HG03457 (cell line): ENCODE measurements around the gene CYP46A1.

Experiments used
- ATAC-seq: cut with Tn5 transposase; IDR thresholded peaks from one replicate; pipeline ENCODE4 v1.9.1; 2021; ENCODE audit warnings: moderate number of reproducible peaks; ENCODE audit not compliant: unreplicated experiment

Gene CYP46A1

DNA sequence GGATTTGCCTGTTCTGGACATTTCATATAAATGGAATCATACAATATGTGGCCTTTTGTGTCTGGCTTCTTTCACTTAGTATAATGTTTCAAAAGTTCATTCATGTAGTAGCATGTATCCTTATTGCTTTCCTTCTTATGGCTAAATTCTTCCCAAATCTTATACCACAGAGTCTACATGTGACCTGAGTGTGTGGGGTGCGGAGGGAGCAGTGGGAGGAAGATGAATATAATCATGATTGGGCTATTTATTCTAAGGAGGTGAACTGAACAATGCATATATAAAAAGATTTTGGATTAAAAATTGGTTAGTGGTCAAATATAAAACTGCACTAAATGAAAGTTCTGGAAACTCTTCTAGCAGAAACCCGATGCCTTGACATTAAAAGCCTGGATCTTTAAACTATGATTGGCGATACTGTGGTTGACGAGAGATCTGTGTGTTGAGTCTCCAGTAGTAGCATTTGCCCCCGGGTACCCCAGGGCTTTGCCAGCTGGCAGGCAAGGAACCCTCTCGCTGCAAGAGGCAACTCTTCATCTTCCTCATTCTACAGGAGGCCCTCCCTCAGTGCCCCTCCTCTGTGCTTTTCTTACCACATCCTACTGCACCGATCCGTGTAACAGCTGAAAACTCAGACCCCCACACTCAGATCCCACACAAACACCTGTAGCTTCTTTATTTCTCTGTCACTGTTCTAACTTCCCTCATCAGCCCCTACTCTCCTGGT lies 2.6 kb downstream of the CYP46A1 start:
- no peak for ATAC-seq

DNA sequence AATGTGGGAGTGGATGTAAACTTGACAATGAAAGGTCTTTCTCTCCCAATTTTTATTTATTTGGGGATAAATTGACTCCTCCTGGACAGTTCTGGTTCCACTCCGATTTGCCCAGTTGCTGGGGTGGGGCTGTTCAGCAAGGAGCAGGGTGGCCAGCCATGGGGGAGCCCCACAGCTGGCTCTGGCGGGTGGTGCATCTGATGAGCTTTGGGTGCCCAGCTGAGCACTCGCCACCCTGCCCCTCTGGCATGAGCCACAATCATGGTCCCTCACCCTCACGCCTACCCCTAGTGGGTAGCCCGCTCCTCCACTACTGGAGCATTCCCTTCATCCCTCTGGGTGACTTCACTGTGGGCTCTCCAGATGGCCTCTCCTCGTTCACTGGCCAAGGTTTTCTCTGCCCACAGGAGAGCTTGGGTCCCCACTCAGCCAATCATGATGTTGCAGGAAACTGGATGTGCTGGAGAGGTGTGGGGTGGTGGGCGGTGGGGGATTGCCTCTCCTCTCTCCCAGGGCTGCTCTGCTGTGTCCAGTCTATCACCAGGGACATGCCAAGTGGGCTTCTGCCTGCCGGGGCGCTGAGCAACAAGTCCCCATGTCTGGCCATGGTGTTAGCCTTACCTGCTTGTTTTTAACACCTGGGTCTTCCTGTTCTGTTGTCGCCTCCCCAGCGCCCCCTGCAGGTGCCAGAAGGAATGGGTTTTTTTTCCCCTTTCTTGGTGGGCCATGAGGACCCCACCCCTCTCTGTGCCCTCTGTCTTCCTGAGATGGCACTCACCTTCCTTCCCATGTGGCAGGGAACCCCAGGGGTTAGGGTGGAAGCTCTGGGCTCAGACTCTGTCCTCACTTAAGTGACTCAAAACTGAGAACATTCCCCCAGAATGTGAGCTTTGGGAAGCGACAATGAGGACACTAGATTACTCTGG lies 3.4 kb downstream of the CYP46A1 start:
- ATAC-seq, result no peak

DNA sequence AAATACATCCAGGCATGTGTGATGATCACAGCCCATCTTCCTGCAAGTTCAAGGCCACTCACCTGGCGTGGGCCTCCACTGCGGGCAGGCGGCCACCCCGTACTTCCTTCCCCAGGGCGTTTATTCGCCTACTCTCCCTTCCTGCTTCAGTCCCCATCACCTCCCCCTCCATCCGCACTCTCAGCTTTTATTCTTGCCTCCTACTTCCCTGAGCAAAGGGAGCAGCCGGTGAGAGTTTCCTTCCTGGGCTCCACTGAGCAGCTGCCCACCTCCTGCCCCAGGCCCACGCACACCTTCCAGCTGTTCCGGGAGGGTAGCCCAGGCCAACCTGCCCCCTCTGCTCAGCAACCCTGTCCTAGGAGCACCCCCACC lies 4.1 kb downstream of the CYP46A1 start:
- no peak for ATAC-seq

DNA sequence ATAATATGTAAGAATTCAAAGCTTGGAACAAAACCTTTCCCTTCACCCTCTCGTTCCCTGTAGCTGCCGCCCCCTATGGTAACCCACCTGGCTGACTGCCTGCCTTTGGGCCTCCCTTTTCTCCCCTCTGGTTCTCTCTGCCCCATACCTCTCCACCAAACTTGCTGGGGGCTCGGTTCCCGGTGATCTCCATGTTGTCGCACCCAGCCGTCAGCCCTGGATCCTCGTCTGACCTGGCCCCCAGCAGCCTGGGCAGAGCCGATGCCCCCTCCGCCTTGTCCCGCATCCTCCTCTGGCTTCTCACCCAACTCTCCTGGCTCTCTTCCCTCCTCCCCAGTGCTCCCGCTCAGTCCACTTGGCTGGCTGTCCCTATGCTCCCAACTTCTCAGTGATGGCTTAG lies 4.5 kb downstream of the CYP46A1 start:
- no peak for ATAC-seq

DNA sequence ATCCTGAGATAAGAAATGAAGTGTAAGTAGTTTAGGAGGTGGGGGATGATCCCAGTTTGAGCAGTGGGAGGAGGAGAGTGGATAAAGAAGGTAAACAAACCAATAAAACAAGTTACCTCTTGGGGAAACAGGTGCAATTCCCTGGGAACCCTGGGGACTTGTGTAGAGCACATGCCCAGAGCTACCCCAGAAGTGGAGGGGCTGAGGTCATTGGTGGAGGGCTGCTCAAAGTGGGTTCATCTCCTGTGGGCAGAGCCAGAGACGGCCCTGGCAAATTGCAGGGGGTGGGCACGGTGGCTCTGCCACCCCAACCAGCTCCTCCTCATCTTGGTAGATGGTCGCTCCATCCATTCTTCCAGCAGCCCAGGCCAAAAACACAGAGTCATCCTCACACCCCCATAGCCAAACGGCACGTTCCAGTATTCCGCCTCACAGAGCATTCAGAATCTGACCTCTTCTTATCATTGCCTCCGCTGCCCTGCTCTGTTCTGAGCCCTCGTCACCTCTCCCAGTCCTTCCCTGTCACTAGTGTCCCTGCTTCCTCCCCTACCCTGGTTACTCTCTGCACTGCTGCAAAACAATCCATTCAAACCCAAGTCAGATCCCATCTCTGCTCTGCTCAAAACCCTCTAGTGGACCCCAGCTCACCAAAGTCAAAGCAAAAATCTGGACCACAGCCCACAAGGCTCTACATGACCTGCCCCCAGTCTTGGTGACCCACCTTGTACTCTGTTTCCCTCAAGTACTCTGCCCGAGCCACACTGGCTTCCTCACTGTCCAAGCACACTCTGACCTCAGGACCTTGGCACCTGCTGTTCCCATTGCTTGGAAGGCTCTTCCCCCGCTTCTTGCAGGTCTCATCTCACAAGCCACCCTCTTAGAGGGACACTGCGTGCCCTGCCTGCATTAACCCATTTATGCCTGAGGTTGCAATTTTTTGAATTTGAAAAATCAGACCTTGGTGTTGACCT lies 5.5 kb downstream of the CYP46A1 start:
- no peak for ATAC-seq

DNA sequence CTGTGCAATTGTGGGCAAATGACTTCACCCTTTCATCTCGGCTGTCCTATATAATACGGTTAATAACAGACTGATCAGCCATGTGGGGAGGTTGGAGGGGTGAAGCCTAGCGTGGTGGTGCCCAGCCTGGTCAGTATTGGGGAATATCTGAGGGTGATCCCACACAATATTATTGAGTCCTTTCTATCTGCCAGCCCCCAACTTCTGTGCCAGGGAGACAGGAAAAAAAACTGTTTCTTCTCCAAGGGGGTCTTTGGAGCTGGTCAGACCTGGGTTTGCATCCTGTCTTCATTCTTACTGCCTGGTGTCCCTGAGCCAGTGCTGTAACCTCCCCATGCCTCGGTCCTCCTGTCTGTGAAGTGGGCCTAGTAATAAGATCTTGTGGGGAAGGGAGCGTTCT lies 6.5 kb downstream of the CYP46A1 start:
- ATAC-seq, result no peak

DNA sequence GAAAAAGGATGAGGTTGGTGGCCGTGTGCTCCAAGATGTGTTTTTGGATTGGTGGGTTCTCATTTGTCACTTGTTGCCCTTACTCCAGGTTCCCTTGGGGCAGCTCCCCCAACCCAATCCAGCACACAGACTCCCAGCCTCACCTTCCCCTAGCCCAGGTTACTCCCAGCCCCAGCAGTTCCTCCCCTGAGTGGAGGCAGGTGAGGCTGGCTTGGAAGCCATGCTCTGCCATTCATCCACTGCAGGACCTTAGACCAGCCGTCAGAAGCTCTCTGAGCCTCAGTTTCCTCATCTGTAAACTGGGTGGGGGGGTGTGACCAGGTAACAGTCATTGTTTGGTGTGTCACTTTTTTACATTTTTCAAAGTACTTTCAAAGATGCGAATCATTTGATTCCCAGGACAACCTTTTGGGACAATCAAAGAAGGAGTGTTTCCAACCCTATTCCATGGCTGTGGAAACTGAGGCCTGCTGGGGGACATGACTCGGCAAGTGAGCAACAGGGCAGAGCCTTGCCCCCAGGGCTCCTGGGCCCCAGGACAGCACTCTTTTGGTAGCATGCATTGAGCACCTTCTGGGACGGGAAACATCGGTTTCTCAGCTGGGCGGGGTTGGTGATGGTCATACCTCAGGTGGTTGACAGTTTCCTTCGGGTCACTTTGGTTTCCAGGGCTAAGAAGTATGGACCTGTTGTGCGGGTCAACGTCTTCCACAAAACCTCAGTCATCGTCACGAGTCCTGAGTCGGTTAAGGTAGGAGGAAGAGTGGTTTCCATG lies 7.2 kb downstream of the CYP46A1 start:
- ATAC-seq, result no peak

DNA sequence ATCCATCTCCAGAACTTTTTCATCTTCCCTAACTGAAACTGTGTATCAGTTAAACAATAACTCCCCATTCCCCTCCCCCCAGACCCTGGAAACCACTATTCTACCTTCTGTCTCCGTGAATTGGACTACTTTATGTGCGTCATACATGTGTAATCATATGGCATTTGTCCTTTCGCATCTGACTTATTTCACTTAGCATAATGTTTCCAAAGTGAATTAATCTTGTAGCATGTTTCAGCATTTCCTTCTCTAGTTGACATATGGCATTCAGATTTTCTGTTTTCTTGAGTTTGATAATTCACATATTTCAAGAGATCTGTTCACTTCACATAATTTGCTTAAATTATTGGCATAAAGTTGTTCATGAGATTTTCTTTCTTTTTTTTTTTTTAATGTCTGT lies 9.8 kb downstream of the CYP46A1 start:
- ATAC-seq, result no peak

DNA sequence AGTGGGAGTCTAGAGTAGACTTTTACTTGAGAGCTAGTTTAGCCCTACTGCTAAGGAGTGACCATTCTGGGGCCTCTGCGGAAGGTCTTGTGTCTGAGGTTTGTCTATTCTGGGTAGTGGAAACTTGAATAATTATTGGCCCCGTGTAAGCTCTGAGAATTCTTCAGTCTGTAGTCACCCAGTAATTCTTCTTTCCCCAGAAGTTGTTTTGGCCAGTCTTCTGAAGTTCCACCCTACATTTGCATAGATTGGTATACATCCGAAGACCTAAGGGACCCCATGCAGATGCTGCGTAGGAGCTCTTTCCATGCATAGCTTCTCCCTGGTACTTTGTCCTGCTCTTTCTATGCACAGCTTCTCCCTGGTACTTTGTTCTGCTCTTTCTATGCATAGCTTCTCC lies 12.8 kb downstream of the CYP46A1 start:
- no peak for ATAC-seq

DNA sequence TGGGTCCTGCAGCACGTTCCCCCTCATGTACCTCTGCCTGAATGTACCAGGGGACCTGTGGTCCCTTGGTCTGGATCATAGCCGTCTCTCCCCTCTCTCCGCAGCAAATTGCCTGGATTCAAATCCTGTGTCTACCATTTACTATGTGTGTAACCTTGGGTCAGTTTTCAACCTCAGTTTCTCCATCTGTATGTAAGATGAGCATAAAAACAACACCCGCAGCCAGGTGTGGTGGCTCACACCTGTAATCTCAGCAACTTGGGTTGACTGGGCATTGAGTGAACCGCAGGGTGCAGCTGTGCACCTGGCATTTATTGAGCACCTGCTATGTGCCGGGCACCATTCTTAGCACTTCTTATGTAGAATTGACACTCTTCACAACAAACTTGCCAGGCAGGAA lies 14.1 kb downstream of the CYP46A1 start:
- no peak for ATAC-seq

DNA sequence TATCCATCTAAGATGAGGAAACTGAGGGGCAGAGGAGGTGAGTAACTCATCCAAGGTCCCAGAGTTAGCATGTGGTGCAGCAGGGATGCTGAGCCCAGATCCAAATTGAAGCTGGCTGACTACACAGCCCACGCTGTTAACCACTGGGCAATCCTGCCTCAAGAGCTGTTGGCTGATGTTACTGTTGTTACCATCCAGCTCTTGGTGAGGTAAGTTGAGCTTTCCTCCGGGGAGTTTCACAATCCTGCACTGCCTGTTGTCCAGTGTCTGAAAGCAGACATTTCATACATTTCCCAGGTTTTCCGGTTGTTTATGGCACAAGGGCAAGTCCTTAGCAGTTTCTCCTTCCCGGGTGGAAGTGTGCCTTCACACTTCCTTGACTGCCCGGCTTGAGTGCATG lies 14.5 kb downstream of the CYP46A1 start:
- no peak for ATAC-seq

DNA sequence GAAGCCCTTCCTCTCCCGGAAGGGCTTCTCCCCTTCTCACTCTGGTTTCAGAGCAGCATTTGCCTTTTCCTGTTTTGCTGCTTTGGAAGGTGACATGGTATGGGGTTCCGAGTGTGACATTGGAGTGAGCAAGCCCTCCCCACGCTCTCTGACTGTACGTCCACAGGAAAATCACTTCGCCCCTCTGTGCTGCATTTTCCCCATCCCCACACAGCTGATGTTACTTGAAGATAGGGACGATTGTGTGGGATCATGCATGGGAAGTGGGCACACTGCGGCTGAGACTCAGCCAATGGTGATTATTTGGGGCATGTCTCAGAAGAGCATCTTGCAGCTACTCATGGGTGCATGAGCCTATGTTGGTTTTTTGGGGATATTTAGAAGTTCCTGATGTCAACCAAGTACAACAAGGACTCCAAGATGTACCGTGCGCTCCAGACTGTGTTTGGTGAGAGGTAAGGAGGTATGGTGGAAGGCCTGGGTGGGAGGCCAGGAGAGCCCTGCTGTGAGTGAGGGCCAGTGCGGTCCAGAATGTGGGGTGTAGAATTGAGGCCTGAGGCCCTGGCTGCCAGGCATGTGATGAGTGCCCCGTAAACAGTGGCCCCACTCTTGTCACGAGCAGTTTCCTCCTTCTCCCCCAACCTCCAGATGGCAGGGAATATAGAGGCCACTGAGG lies 15.1 kb downstream of the CYP46A1 start:
- ATAC-seq, result no peak

DNA sequence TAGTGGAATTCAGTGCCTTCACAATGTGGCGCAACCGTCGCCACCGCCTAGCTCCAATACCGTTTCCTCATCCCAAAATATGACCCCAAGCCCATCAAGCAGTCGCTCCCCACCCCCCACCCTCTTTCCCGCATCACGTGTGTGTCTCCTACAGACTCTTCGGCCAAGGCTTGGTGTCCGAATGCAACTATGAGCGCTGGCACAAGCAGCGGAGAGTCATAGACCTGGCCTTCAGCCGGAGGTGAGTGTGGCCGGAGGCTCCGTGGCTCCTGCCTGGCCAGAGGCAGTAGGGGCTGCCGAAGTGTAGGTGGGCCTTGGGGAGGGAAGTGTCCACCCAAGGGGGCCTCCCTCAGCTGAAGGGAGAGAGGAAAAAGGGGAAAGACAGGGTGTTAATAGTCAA lies 15.8 kb downstream of the CYP46A1 start:
- ATAC-seq, result no peak

DNA sequence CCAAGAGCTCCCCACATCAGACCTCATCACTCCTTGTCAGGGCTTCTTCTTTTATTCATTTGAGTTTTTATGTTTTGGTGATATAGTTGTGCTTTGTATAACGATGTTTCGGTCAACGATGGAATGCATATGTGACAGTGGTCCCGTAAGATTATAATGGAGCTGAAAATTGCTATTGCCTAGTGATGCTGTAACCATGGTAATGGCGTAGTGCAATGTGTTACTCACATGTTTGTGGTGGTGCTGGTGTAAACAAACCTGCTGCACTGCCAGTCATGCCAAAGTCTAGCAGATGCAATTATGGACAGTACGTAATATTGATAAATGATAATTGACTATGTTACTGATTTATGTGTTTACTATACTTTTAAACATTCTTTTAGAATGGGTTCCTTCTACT lies 16.3 kb downstream of the CYP46A1 start:
- ATAC-seq, result no peak

DNA sequence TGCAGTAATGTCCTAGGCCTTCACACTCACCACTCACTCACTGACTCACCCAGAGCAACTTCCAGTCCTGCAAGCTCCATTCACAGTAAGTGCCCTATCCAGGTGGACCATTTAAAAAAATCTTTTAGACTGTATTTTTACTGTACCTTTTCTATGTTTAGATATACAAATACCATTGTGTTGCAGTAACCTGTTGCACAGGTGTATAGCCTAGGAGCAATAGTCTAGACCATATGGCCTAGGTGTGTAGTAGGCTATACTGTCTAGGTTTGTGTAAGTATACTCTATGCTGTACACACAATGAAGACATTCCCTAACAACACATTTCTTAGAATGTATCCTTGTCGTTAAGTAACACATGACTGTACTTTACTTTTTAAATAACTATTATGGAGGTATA lies 17.2 kb downstream of the CYP46A1 start:
- ATAC-seq, result no peak

DNA sequence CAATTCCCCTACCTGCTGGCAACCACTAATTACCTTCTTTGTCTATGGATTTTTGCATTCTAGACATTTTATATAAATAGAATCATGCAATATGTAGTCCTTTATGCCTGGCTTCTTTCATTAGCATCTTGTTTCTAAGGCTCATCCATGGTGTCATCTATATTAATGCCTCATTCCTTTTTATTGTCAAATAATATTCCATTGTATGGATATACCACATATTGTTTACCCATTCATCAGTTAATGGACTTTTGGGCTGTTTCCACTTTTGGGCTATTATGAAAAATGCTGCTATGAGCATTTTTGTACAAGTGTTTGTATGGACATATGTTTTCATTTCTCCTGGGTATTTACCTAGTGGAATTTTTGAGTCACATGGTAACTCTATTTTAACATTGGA lies 18.0 kb downstream of the CYP46A1 start:
- ATAC-seq, result no peak

DNA sequence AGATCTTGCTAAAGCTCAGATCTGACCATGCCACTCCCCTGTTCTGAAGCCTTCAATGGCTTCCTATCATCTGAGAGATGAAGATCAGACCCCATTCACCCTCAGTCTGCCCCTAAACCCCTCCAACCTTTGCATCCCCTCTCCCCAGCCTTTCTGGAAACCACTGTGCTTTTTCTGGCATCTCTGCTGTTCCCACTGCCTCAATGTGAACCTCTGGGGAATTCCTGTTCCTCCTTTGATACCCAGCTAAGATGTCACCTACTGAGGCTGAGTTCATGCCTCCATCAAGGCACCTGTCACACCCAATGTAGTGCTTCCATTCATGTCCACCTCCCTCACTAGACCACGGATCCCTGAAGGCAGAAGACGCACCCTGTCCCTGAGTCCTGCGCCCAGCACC lies 19.3 kb downstream of the CYP46A1 start:
- no peak for ATAC-seq

DNA sequence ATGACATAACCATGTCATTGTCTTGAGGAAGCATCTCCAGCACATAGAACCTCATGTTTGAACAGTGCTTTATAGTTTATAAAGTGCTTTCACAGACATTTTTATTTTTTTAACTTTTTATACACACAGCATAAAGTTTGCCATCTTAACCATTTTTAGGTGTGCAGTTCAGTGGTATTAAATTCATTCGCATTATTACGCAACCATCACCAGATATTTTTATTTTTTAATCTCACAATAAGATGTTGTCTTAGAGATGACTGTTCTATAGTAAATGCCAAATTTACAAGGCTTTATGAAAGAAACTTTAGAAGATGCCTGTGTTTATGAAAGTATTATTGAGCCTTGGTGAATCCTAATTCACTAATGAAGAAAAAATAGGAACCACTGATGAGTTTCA lies 19.9 kb downstream of the CYP46A1 start:
- no peak for ATAC-seq

DNA sequence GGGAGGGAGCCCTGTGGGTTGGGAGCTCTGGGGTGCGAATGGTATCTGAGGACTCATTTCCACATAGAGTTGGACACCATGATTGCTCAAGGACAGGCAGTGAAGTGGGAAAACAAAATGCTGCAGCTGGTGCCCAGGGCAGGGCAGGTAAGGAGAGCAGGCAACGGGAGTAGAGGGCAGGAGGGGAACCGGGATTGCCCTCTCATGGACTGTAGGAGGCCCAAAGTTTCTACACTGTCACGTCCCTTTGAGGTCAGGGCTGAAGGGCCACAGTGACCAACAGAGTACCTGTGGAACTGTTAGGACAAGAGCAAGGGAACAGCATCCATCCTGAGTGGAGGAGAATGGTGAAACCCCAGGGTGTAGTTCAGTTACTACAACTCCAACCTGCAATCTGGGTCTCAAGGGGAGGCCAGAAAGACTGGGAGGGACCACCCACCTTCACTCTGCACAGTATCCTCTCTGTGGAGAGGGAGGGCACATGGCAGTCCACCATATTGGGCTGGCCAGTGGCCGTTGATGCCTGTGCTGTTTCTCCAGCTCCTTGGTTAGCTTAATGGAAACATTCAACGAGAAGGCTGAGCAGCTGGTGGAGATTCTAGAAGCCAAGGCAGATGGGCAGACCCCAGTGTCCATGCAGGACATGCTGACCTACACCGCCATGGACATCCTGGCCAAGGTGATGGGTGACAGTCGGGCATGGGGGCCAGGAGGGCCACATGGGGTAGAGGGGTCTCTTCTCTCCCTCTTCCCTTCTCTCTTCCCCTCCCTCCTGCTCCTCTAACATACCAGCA lies 22.2 kb downstream of the CYP46A1 start:
- no peak for ATAC-seq
